DMS53 treated with DMSO at 0.1 percent for 48 hours (cell line): ENCODE results near the gene CAMK2D.
A peak's percentile ranks its signal among the peaks of the same experiment; 100 is the strongest.

Experiments
- DNase-seq: peaks from one replicate; lab custom pipeline; 2025; ENCODE audit not compliant: unreplicated experiment; lab: John Stamatoyannopoulos, UW

Gene CAMK2D

GRCh38 chr4:113576947-113577678, 184.4 kb downstream of the CAMK2D start:
- no peak for DNase-seq

DNA sequence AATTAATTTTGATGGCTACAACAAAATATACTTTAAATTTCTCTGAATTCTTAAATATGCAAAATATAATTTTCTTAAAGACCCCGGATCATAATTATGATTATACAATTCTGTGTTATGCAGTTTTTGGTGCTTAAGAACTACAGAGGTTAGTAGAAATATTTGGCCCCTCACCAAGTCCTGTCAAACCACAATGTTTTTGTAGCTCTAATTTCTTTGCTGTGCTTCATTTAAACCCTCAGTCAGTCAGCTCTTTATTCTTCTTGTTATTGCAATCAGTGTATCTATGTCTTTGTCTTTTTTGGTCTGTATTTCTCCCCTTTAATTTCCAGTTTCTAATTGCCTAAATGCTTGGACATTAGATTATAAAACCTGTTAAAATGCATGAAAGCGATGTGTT, 186.1 kb downstream of the CAMK2D start:
- DNase-seq, result no peak

GRCh38 chr4:113574636-113575103, 186.9 kb downstream of the CAMK2D start:
- DNase-seq, result no peak

- no peak for DNase-seq
These were observed 188.9 kb downstream of the CAMK2D start for GRCh38 chr4:113572620-113573019.

GRCh38 chr4:113566015-113566795, 195.3 kb downstream of the CAMK2D start:
- no peak for DNase-seq

DNA sequence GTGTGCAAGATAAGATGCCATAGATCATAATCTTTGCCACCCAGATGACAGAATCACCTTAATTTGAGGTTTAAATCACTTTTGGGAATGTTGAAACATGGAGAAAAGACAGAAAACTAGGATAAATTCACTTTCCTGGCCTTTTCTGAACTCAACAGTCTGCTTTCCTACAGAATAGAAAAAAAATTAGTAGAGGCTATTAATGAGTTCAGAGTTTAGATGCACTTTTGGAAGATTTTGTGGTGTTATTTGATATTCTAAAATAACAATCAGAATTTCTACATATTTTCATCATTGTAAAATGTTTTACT, 195.9 kb downstream of the CAMK2D start:
- DNase-seq, result no peak

- no peak for DNase-seq
These were observed 197.0 kb downstream of the CAMK2D start for GRCh38 chr4:113564493-113564892.

GRCh38 chr4:113563691-113564378, 197.7 kb downstream of the CAMK2D start:
- no peak for DNase-seq

DNA sequence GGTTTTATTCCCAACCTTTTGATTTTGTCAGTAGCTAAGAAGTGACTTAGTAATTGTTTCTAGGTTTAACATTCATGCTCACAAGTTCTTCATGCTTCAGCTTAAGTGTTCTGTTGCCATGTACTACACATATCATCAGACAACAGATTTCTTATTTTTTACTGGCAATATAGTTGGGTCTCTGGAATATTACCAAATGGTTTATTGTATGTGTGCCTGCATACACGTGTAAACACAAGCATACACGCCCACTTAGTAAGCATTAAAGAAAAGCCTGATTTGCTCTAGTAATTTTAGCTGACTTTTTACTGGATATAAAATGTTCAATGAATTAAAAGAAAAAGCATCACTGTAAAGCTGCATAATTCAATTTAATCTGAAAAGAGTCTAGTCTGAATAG, 199.8 kb downstream of the CAMK2D start:
- DNase-seq, result no peak

DNA sequence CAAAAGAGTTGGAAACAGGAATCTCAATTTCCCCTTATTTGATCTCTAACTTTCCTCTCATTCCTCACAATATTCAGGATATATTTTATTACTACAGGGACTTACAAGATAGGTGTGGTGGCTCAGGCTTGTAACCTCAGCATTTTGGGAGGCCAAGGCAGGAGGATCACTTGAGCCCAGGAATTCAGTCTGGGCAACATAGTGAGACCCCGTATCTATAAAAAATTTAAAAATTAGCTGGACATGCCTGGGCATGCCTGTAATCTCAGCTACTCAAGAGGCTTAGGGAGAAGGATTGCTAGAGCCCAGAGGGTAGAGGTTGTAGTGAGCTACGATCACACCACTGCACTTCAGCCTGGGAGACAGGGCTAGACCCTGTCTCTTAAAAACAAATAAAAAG, 200.4 kb downstream of the CAMK2D start:
- no peak for DNase-seq

DNA sequence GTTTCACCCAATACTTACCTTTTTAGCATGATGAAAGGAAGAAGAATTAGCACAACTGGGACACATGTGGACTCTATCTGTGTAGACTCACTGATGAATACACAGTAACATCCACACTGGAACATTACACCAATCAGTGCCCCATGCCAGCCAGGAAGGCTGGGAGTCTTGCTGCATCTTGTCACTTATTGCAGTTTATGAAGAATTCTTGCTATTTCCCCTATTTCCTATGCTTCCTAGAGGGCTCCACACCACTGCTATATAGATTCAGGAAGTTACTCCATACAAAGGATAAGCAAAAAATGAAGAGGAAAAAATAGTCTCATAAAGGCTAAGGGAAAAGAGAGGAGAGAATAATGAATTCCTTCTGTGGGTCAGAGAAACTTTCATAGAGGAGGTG, 201.0 kb downstream of the CAMK2D start:
- DNase-seq, result no peak

DNA sequence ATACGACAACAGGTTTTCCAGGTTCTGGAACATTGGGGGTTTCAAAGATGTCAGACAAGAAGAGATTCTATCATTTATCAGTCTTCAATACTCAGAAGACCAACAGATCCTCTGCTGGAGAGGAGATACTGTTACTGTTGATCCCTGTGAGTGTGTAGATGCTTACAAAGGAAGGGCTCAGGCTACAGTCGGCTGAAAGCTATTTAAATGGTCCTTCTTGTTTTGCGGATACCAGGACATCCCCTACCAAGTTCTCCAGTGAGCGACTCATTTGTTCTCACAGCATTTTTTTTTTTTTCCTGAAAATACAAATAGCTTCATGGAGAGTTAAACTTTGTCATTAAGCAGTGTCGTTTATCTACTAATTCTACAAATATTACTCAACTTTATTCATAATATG, 201.6 kb downstream of the CAMK2D start:
- DNase-seq, result no peak

- no peak for DNase-seq
These were observed 205.0 kb downstream of the CAMK2D start for GRCh38 chr4:113556382-113557134.

DNA sequence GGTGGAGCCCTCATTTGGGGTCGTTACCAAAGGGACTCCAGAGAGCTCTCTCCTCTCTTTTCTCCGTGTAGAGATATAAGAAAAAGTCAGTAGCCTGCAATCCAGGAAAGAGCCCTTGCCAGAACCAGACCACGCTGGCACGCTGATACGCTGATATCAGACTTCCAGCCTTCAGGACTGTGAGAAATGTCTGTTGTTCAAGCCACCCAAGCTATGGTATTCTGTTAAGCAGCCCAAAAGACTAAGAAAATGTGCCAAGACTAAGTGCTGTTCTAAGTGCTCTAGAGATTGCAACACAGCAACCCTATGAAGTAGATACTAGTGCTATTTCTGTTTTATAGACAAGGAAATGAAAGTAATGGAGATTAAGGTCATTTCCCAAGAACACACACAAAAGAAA, 205.7 kb downstream of the CAMK2D start:
- DNase-seq, result no peak

DNA sequence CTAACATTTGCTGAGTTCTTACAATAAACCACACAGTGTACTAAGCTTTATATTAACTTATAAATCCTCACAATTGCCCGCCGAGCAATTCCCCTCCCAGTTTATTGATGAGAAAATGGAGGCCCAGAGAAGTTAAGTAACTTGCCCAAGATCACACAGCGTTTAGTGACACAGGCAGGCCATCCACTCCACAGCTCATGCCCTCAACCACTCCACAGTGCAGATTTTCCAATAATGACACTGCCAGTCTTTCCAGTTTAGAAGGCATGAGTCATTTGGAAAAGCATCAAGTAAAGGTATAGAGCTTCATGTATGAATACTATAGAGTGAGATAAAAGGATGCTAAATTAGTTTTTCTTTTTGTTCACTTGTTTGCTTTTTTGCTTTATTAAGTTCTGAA, 208.5 kb downstream of the CAMK2D start:
- DNase-seq, result no peak

- DNase-seq, result no peak
These were observed 211.0 kb downstream of the CAMK2D start for GRCh38 chr4:113550510-113550909.

- DNase-seq, result no peak
These were observed 213.2 kb downstream of the CAMK2D start for GRCh38 chr4:113548303-113548702.

DNA sequence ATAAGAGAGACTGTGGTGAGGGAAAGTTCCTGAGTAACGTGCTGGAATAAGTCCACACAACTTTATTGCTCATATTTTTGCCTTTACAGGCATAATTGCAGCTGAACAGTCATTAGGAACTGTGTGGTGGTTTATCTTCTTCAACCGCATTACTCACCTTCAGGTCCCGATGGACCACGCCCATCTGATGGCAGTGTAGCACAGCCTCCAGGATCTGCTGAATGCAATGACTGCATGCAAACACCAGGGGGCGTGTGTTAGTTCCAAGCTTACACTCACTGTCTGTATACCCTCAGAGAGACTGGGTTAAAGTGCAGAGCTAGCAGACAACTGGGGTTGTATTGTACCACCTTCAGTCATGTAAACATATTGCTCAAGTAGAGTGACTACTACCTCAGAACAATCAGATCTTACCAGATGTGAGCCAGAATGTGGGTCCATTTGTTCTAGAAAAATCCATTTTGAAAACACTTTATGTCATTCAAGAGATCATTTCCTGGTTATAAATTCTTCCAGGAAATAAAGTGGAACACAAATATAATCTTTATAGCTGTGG, 214.0 kb downstream of the CAMK2D start:
- DNase-seq, result peak; percentile 92

- no peak for DNase-seq
These were observed 219.6 kb downstream of the CAMK2D start for GRCh38 chr4:113541933-113542332.

DNA sequence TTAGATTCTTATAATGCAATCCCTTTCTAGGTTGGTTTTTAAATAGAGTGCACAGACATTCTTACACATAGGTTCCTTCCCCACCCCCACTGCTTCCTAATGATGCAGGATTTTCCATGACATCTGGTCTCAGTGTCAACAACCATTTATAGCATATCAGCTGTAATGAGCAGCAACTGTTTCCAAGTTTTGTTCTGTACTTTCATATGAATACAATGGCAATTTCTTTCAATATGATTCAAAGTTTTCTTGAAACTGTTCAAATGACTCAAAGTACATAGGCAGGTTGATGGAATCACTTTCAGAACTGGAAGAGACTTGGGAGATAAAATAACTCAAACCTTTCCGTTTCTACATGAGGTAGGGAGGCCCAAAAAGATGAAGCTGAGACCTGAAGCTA, 220.7 kb downstream of the CAMK2D start:
- no peak for DNase-seq

DNA sequence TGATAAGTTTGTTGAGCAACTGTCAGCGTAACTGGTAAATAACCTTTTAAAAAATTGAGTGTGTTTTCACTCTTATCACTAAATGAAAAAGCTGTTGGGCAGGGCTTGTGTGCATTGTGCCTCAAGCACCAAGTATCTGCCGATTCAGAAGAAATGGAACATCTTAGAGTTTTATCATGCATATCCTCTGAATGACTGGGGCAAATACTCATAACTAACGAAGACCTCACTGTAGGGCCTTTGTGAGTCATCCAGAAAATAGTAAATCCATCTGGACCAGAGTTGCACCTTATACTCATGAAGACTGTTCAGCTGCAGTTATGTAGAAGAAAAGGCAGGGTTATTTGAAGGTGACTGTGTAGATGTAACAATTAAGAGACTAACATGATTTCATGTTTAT, 222.1 kb downstream of the CAMK2D start:
- DNase-seq, result no peak
